ENCODE measurements around the gene TM2D1. TPM values are rescaled to one million over a fixed set of nuclear protein-coding genes. Genes with fewer than 3 reads are reported as not detected.

The TM2D1 gene
- total and polyA plus RNA-seq, 10 of the 15 experiments (the other 5 are each of a cell fraction or from before 2014, with no cell fraction given): 21.0 to 46.6 (median 36.7) TPM

DNA sequence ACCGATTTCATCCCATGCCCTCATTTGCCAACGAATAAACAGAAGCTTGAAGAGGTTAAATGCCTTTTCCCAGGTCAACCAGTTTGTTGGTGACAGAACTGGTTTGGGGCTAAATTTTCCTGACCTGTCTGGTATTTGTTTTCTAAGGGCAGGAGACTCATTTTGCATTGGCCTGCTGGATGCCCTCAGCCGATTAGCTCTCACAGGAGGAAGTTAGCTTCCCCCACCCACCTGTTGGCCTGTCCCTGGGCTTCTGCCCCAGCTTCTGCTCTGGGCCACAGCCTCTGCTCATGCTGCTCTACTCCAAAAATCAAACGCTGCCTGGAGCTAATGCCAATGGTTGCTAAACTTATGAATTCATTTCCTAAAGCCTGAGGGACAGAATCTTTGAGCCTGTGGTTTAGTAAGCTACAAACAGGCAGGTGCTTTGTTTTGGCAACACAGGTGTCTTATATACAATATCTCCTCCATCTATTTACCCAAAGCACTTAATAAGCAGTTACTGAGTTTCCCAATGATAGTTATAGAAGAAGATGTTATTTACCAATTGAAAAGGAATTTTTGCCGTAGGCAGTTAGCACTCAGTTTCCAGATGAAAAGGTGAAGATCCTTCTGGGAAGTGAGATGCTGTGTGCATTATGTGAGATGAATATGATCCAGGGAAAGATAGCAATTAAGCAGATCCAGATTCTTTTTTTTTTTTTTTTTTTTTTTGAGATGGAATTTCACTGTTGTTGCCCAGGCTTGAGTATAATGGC lies 82.3 kb downstream of the TM2D1 start:
- no peaks in the 10 kb centered on the region for H3K9me3 ChIP-seq (replicated peaks; ENCODE audit: control insufficient read depth, insufficient read depth, low read length)
- 0 out of 2 replicates have a peak, but pooled peaks cover 4% of the 10 kb centered on the region for H3K4me1 ChIP-seq (ENCODE audit: control insufficient read depth, insufficient read depth, low read length)
- ChIA-PET SMC1A (ENCODE audit: uncharacterized antibody, unreplicated experiment) (interaction anchor here (0.6 kb wide), 1 partner anchor 569 kb away, joined by 3 read pairs; no protein-coding TSS in a partner anchor), POLR2A (no interaction called here), RAD21 (ENCODE audit: unreplicated experiment) (no interaction called here), CTCF (interaction anchor here (0.8 to 3.2 kb wide), 4 partner anchors 11 to 479 kb away, joined by 3 to 10 read pairs (median 4); no protein-coding TSS in a partner anchor)
- no peak overlapping the region for H2AFZ ChIP-seq (ENCODE audit: control insufficient read depth, low read depth, low read length)
- DNase-seq (ENCODE audit: low read depth, low spot score) (no peak), FAIRE-seq (no peak), ATAC-seq (no peak)
- no peak overlapping the region for H3K4me2 ChIP-seq (ENCODE audit: control insufficient read depth, insufficient read depth)
- BruUV-seq (replicated peaks): no TSS peak
- H3K9ac ChIP-seq (ENCODE audit: control insufficient read depth, insufficient read depth, low read length): no peak overlapping the region
- WGBS (ENCODE audit: insufficient coverage, insufficient replicate concordance, low lambda C conversion rate, missing lambda C conversion rate): 61% methylated on average over 5 of the region's 5 CpGs
- no peaks in the 10 kb centered on the region for H3K36me3 ChIP-seq (ENCODE audit: control insufficient read depth in 2 of 2, insufficient read depth in 2 of 2, low read length in 1 of 2)
- no peaks in the 10 kb centered on the region for H3K79me2 ChIP-seq (ENCODE audit: control insufficient read depth, insufficient read depth, low read length)
- no peak overlapping the region for H3K4me3 ChIP-seq
- no peaks in the 10 kb centered on the region for H3K27me3 ChIP-seq (replicated peaks in 1 of 2; ENCODE audit: control insufficient read depth in 2 of 2, insufficient read depth in 2 of 2, low read length in 1 of 2)
- H3K27ac ChIP-seq (ENCODE audit: control insufficient read depth, insufficient read depth): no peak overlapping the region
- H4K20me1 ChIP-seq (ENCODE audit: control insufficient read depth, insufficient read depth): no peaks in the 10 kb centered on the region
- in situ Hi-C loops (cut with MboI): no loop called here
- intact Hi-C loops (cut with micrococcal nuclease; ENCODE audit: unreplicated experiment): loop anchor here (10.0 kb wide), 1 partner anchor 668 kb away; no protein-coding TSS in a partner anchor
- TF ChIP-seq POLR2AphosphoS2 (IDR thresholded peaks at IDR 0.05; ENCODE audit: low read depth, low read length) (no peak), CUX1 (IDR thresholded peaks at IDR 0.05; ENCODE audit: insufficient replicate concordance, low read depth, low read length) (no peak), NFXL1 (IDR thresholded peaks at IDR 0.05; ENCODE audit: borderline replicate concordance) (no peak), YY1 (IDR thresholded peaks at IDR 0.05; ENCODE audit: low read depth, low read length) (no peak), CEBPB (IDR thresholded peaks at IDR 0.05; ENCODE audit: borderline replicate concordance in 1 of 2, low read depth in 2 of 2, low read length in 2 of 2) (no peak), ATF7 (IDR thresholded peaks at IDR 0.05; ENCODE audit: low read depth) (no peak), TCF3 (IDR thresholded peaks at IDR 0.05; ENCODE audit: borderline replicate concordance, insufficient read depth, low read depth, low read length) (no peak), PAX8 (IDR thresholded peaks at IDR 0.05) (no peak), KLF5 (IDR thresholded peaks at IDR 0.05; ENCODE audit: partially characterized antibody) (no peak), ATF3 (IDR thresholded peaks at IDR 0.05; ENCODE audit: borderline replicate concordance, extremely low read depth, low read depth, low read length) (no peak), ZBTB40 (IDR thresholded peaks at IDR 0.05; ENCODE audit: borderline replicate concordance) (no peak), MYC (IDR thresholded peaks at IDR 0.05; ENCODE audit: insufficient read depth, insufficient read length, insufficient replicate concordance, low read length, severe bottlenecking) (no peak), FOS (IDR thresholded peaks at IDR 0.05; ENCODE audit: borderline replicate concordance, extremely low read depth, insufficient read length) (no peak)

Measured in GM12878 (cell line).